CD14-positive monocyte (primary cell): Measurements from ENCODE around the gene FBXO11. TPM values are rescaled to one million over a fixed set of nuclear protein-coding genes. Genes with fewer than 3 reads are reported as not detected.

Experiments used
- DNase-seq, 3 donors: peaks; one replicate each; pipeline ENCODE4 v3.0.0-alpha.2; 2011 to 2022
- H2AFZ ChIP-seq: 2 replicates; pipeline ENCODE4 v1.6.0; 2012; ENCODE audit warnings: mild to moderate bottlenecking, low read depth, low read length, inconsistent platforms; ENCODE audit not compliant: insufficient read depth, poor library complexity, severe bottlenecking
- H3K27ac ChIP-seq, 2 donors: 1 replicate in 1 of 2; 2 replicates in 1 of 2; pipeline ENCODE4 v1.5.1; 2012 to 2013; ENCODE audit warnings: low read length in 2 of 2, control low read depth in 1 of 2, inconsistent platforms in 1 of 2, low read depth in 1 of 2, mild to moderate bottlenecking in 1 of 2
- H3K27me3 ChIP-seq, 2 donors: one replicate each; pipeline versions ENCODE4 v1.6.0 to v1.6.1; 2011 to 2013; ENCODE audit warnings: low read length in 2 of 2; ENCODE audit not compliant: control insufficient read depth in 2 of 2, insufficient read depth in 2 of 2
- H3K36me3 ChIP-seq, 2 donors: replicated peaks in 1 of 2; 1 replicate in 1 of 2; 2 replicates in 1 of 2; pipeline versions ENCODE4 v1.5.1 to v1.6.1; 2012 to 2013; ENCODE audit warnings: low read length in 2 of 2, control low read depth in 1 of 2, inconsistent platforms in 1 of 2, mild to moderate bottlenecking in 1 of 2; ENCODE audit not compliant: insufficient read depth in 2 of 2, control insufficient read depth in 1 of 2
- H3K4me1 ChIP-seq, 2 donors: 1 replicate in 1 of 2; 2 replicates in 1 of 2; pipeline versions ENCODE4 v1.5.1 to v1.6.1; 2012 to 2013; ENCODE audit warnings: low read length in 2 of 2, control low read depth in 1 of 2, inconsistent platforms in 1 of 2, mild to moderate bottlenecking in 1 of 2, moderate library complexity in 1 of 2; ENCODE audit not compliant: insufficient read depth in 2 of 2, control insufficient read depth in 1 of 2
- H3K4me2 ChIP-seq: replicated peaks from 2 replicates; pipeline ENCODE3; 2012; ENCODE audit warnings: low read length, moderate library complexity, mild to moderate bottlenecking; ENCODE audit not compliant: poor library complexity, severe bottlenecking; ENCODE audit errors: extremely low read depth
- H3K4me3 ChIP-seq, 3 experiments: fragments of 200-600 bp in 1 of 3; sonication (generic) in 1 of 3; replicated peaks in 1 of 3; 1 replicate in 2 of 3; 2 replicates in 1 of 3; pipeline ENCODE4 v1.5.1; 2011 to 2013; ENCODE audit warnings: low read length in 3 of 3, mild to moderate bottlenecking in 3 of 3, control low read depth in 2 of 3, low read depth in 2 of 3, inconsistent platforms in 1 of 3, moderate library complexity in 1 of 3
- H3K79me2 ChIP-seq: 2 replicates; pipeline ENCODE4 v1.6.0; 2012; ENCODE audit warnings: mild to moderate bottlenecking, control low read depth, inconsistent platforms, low read length, moderate library complexity; ENCODE audit not compliant: insufficient read depth
- H3K9ac ChIP-seq: 2 replicates; pipeline ENCODE4 v1.6.0; 2017; ENCODE audit warnings: low read length, mild to moderate bottlenecking; ENCODE audit not compliant: insufficient read depth, poor library complexity, severe bottlenecking
- H3K9me3 ChIP-seq, 2 donors: replicated peaks in 1 of 2; 1 replicate in 1 of 2; 2 replicates in 1 of 2; pipeline versions ENCODE4 v1.5.1 to v1.6.1; 2012 to 2013; ENCODE audit warnings: low read length in 2 of 2, control low read depth in 1 of 2; ENCODE audit not compliant: control insufficient read depth in 1 of 2, insufficient read depth in 1 of 2
- H4K20me1 ChIP-seq: 2 replicates; pipeline ENCODE4 v1.6.0; 2012; ENCODE audit warnings: mild to moderate bottlenecking, low read length, control low read depth, moderate library complexity; ENCODE audit not compliant: insufficient read depth
- H3K27ac Mint-ChIP-seq, 7 donors: one replicate each; pipeline ENCODE4 v1.8.0; 2020; ENCODE audit warnings: mild to moderate bottlenecking in 7 of 7, mixed read lengths in 7 of 7, moderate library complexity in 6 of 7, inconsistent platforms in 2 of 7
- H3K27me3 Mint-ChIP-seq, 3 donors: one replicate each; pipeline ENCODE4 v1.8.0; 2021 to 2022; ENCODE audit warnings: low read depth in 3 of 3, mild to moderate bottlenecking in 3 of 3, mixed read lengths in 3 of 3, moderate library complexity in 3 of 3, inconsistent platforms in 1 of 3
- H3K36me3 Mint-ChIP-seq, 2 donors: one replicate each; pipeline ENCODE4 v1.8.0; 2020; ENCODE audit warnings: mixed read lengths in 2 of 2, inconsistent platforms in 1 of 2, mild to moderate bottlenecking in 1 of 2
- H3K4me1 Mint-ChIP-seq: one replicate; pipeline ENCODE4 v1.8.0; 2020; ENCODE audit warnings: mild to moderate bottlenecking, mixed read lengths
- H3K4me3 Mint-ChIP-seq, 2 donors: one replicate each; pipeline ENCODE4 v1.8.0; 2020; ENCODE audit warnings: mild to moderate bottlenecking in 2 of 2, mixed read lengths in 2 of 2, moderate library complexity in 1 of 2
- H3K9me3 Mint-ChIP-seq, 7 donors: one replicate each; pipeline ENCODE4 v1.8.0; 2020 to 2022; ENCODE audit warnings: mixed read lengths in 7 of 7, mild to moderate bottlenecking in 6 of 7, moderate library complexity in 6 of 7, inconsistent platforms in 2 of 7
- CTCF ChIP-seq: fragments of 200-600 bp; IDR thresholded peaks from one replicate; pipeline ENCODE4 v1.8.0; 2022; ENCODE audit warnings: antibody characterized with exemption, mild to moderate bottlenecking
- WGBS: methylation state at CpG from one replicate; pipeline ENCODE4 v1.1.5; 2013; ENCODE audit warnings: missing lambda C conversion rate; ENCODE audit not compliant: insufficient coverage; 5-methylcytosine and 5-hydroxymethylcytosine counted together
- intact Hi-C, 2 donors: fragments of 100-400 bp; cut with micrococcal nuclease; formaldehyde crosslinking; loops; one replicate each; pipeline versions ENCODE4 v1.15.0 to v1.15.1; 2023
- polyA plus RNA-seq, 3 donors: library from polyadenylated mRNA; depleted of rRNA in 1 of 3; unstranded in 2 of 3; stranded (reverse) in 1 of 3; fragments of 300-500 nt in 2 of 3; fragments of >200 nt in 1 of 3; fragmentation: Illumina TruSeq in 2 of 3; gene quantifications; 1 replicate in 2 of 3; 2 replicates in 1 of 3; pipeline ENCODE4 v1.2.3, GENCODE V29; 2012 to 2021

The FBXO11 gene
- polyA plus RNA-seq, 3 donors, result 2.2 to 51.3 (median 4.6) TPM

- Histone ChIP-seq H3K4me1 (no peaks in the 10 kb centered on the region), H2AFZ (no peak overlapping the region), H3K4me3 (no peak overlapping the region), H3K9me3 (peaks cover 6 to 12% of the 10 kb centered on the region in 2 donors), H3K27ac (peak overlapping the region in 1 of 2 donors; percentile 66), H4K20me1 (peaks cover 71% of the 10 kb centered on the region), H3K79me2 (peaks cover 37% of the 10 kb centered on the region), H3K36me3 (peaks cover 89 to 100% of the 10 kb centered on the region in 2 donors), H3K27me3 (no peaks in the 10 kb centered on the region), H3K4me2 (no peak overlapping the region), H3K9ac (no peak overlapping the region)
- DNase-seq, result no peak
- intact Hi-C loops, result no loop called here
- WGBS, result no CpG with 5 or more reads among the region's 6 CpGs
- H3K36me3 Mint-ChIP-seq, result peaks cover 80 to 91% of the 10 kb centered on the region in 2 donors
- peaks cover 13% of the 10 kb centered on the region for H3K4me1 Mint-ChIP-seq
- peaks cover 0 to 11% (median 7%) of the 10 kb centered on the region in 7 donors for H3K9me3 Mint-ChIP-seq
- no peak overlapping the region for H3K4me3 Mint-ChIP-seq
- TF ChIP-seq CTCF, result no peak
- H3K27me3 Mint-ChIP-seq, result no peaks in the 10 kb centered on the region
- peak overlapping the region in 3 of 7 donors; percentile 16 to 57 (median 18) for H3K27ac Mint-ChIP-seq
Observed at GRCh38 chr2:47805850-47806249, 100.4 kb downstream of the FBXO11 start.

- intact Hi-C loops, result no loop called here
- no peak for TF ChIP-seq CTCF
- 83% methylated on average over 1 of the region's 1 CpG for WGBS
- Histone ChIP-seq H3K27ac (no peak overlapping the region), H3K9me3 (peaks cover 6 to 12% of the 10 kb centered on the region in 2 donors), H3K79me2 (peaks cover 47% of the 10 kb centered on the region), H3K27me3 (no peaks in the 10 kb centered on the region), H3K4me2 (no peak overlapping the region), H3K36me3 (peaks cover 76 to 90% of the 10 kb centered on the region in 2 donors), H2AFZ (no peak overlapping the region), H3K4me3 (no peak overlapping the region), H4K20me1 (peaks cover 79% of the 10 kb centered on the region), H3K9ac (no peak overlapping the region), H3K4me1 (peaks cover 19 to 20% of the 10 kb centered on the region in 2 donors)
- Mint-ChIP-seq H3K36me3 (peaks cover 78 to 93% of the 10 kb centered on the region in 2 donors), H3K4me3 (no peak overlapping the region), H3K9me3 (peaks cover 0 to 11% (median 7%) of the 10 kb centered on the region in 7 donors), H3K4me1 (peaks cover 33% of the 10 kb centered on the region), H3K27me3 (no peaks in the 10 kb centered on the region), H3K27ac (no peak overlapping the region)
- no peak for DNase-seq
Observed at GRCh38 chr2:47803770-47804169, 102.5 kb downstream of the FBXO11 start.
